Omental fat pad (tissue), 4 donors: ENCODE results near the gene TTC19. TPM values are rescaled to one million over a fixed set of nuclear protein-coding genes. Genes with fewer than 3 reads are reported as not detected.
"Not testable (repeated sequence)": the region's sequence is repeated elsewhere in the genome, so short reads cannot be mapped to it uniquely, and the experiment has no call there.

ENCODE experiments used
- ATAC-seq: fragments of 150-250 bp; one replicate; pipeline ENCODE4 v1.9.1; 2016; ENCODE audit warnings: mild to moderate bottlenecking, moderate library complexity; ENCODE audit not compliant: low FRiP score
- DNase-seq: peaks from one replicate; pipeline ENCODE4 v3.0.0-alpha.2; 2019; ENCODE audit warnings: low spot score
- total RNA-seq, 4 donors: library from RNA; depleted of rRNA; stranded (reverse); fragments of >200 nt; gene quantifications; one replicate each; pipeline ENCODE4 v1.1.0, GENCODE V29; 2016
- TF ChIP-seq, protein P1 (sequence below), 3 donors: fragments of 450-650 bp; IDR thresholded peaks; one replicate each; pipeline ENCODE4 v1.5.1; 2016 to 2017; ENCODE audit warnings: antibody characterized with exemption in 3 of 3, mild to moderate bottlenecking in 3 of 3, moderate library complexity in 2 of 3

TTC19 gene
- total RNA-seq, 4 donors from 2014 or later = 42.4 to 72.7 (median 56.8) TPM

DNA sequence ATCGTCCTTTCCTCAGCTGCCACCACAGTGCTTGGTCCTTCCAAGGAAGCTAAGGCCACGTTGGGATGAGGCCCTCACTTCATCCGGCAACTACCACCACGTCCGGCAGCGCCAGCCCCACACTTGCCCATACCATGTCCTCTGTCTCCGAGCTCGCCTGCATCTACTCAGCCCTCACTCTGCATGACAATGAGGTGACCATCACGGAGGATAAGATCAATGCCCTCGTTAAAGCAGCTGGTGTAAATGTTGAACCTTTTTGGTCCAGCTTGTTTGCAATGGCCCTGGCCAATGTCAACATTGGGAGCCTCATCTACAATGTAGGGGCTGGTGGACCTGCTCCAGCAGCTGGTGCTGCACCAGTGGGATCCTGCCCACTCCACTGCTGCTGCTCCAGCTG, 44.9 kb downstream of the TTC19 start:
- TF ChIP-seq, protein P1, sequence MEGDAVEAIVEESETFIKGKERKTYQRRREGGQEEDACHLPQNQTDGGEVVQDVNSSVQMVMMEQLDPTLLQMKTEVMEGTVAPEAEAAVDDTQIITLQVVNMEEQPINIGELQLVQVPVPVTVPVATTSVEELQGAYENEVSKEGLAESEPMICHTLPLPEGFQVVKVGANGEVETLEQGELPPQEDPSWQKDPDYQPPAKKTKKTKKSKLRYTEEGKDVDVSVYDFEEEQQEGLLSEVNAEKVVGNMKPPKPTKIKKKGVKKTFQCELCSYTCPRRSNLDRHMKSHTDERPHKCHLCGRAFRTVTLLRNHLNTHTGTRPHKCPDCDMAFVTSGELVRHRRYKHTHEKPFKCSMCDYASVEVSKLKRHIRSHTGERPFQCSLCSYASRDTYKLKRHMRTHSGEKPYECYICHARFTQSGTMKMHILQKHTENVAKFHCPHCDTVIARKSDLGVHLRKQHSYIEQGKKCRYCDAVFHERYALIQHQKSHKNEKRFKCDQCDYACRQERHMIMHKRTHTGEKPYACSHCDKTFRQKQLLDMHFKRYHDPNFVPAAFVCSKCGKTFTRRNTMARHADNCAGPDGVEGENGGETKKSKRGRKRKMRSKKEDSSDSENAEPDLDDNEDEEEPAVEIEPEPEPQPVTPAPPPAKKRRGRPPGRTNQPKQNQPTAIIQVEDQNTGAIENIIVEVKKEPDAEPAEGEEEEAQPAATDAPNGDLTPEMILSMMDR (IDR thresholded peaks at IDR 0.05) = no peak
- DNase-seq (no peak), ATAC-seq (no peak)

DNA sequence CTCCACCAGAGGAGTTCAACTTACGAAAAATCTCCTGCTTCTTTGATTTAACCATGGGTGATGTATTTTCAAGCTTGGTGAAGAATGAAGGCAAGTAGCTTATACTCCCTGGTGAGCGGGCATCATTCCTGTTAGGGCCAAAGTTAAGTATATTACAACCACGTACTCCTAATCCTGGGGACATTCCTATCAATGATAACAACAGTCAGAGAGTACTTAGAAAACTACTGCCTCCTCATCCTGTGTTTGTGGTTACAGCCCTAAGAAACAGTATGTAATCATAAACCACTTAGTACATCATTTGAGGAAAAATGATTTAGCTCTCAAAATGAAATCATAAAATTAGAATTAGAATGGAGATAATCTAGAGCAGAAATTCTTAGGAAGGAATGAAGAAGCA, 47.3 kb downstream of the TTC19 start:
- no peak for DNase-seq
- ATAC-seq = no peak
- TF ChIP-seq, protein P1 (IDR thresholded peaks at IDR 0.05) = no peak

DNA sequence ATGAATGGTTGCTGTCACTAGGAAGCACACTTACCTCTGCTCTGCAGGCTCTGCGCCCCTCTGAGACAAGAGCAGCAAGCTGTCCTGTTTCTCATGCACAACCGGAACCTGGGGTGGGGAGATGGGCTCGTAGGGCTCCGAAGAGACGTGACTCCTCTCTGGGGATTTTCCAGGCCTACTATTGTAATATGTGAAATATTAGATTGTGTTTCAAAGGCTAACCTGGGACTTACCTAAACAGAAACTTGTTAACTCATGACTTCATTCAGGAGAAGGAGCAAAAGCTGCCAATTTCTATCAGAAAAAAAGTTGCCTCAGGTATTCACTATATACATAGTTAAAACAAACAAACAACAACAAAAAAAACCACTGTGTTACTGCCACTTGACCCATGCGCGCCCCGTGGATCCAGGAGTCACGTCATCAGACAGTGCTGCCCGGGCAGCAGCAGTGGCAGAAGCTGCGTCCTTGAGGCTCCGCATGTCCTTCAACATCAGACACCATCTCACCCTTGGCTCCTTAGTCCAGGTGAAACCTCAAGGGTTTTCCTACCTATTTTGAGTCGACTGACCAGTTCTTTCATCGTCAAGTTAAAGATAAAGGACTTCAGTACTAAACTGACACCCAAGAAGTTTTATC, 49.3 kb downstream of the TTC19 start:
- TF ChIP-seq, protein P1 (IDR thresholded peaks at IDR 0.05) = no peak
- DNase-seq (no peak), ATAC-seq (no peak)

DNA sequence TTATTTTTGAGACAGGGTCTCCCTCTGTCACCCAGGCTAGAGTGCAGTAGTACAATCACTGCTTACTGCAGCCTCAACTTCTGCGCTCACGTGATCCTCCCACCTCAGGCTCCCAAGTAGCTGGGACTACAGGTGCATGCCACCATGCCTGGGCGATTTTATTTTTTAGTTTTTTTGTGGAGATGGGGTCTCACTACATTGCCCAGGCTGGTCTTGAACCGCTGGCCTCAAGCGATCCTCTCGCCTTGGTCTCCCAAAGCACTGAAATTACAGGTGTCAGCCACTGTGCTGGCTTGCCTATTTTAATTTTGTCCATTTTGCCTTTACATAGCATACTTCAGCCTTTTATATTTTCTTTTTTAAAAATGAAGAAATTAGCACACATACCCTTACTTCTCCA, 51.2 kb downstream of the TTC19 start:
- ATAC-seq = no peak
- TF ChIP-seq, protein P1 (IDR thresholded peaks at IDR 0.05) = no peak
- DNase-seq = no peak

DNA sequence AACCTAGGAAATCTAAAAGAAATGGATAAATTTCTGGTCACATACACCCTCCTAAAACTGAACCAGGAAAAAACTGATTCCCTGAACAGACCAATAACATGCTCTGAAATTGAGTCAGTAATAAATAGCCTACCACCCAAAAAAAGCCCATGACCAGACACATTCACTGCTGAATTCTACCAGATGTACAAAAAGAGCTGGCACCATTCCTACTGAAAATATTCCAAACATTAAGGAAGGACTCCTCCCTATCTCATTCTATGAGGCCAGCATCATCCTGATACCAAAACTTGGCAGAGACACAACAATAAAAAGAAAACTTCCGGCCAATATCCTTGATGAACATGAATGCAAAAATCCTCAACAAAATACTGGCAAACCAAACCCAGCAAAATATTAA, 52.9 kb downstream of the TTC19 start:
- ATAC-seq = no peak
- TF ChIP-seq, protein P1 (IDR thresholded peaks at IDR 0.05) = no peak
- no peak for DNase-seq

DNA sequence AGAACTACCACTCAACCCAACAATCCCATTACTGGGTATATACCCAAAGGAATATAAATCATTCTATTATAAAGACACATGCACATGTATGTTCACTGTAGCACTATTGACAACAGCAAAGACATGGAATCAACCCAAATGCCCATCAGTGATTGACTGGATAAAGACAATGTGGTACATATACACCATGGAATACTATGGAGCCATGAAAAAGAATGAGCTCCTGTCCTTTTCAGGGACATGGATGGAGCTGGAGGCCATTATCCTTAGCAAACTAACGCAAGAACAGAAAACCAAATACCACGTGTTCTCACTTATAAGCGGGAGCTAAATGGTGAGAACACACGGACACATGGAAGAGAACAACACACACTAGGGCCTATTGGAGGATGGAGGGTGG, 55.5 kb downstream of the TTC19 start:
- DNase-seq, ATAC-seq: not testable (repeated sequence)

DNA sequence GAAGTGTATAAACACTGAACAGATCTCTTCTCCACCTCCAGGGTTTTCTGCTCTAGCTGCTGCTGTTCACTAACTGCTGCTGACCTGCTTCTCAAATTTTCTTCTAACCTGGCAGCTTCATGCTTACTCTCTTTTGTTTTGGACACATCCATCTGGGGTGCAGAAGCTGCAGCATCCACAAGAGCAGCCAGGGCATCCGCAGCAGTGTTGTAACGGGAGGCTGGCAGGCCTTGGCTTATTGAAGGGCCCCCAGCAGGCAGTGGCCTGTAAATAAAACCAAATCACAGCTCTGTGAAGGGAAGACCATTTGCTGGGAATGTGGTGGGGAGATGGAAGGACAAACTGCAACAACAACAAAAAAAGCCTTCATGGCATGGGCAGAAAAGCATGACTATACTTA, 62.0 kb downstream of the TTC19 start:
- TF ChIP-seq, protein P1 (IDR thresholded peaks at IDR 0.05) = no peak
- ATAC-seq = no peak
- no peak for DNase-seq
